Measurements from ENCODE around the gene RALB. TPM values are rescaled to one million over a fixed set of nuclear protein-coding genes. Genes with fewer than 3 reads are reported as not detected.
"Not testable (repeated sequence)": the region's sequence is repeated elsewhere in the genome, so short reads cannot be mapped to it uniquely, and the experiment has no call there.

The RALB gene
- total and polyA plus RNA-seq, 2 of the 4 experiments (the other 2 are of a cell fraction): 53.6 to 54.7 TPM

DNA sequence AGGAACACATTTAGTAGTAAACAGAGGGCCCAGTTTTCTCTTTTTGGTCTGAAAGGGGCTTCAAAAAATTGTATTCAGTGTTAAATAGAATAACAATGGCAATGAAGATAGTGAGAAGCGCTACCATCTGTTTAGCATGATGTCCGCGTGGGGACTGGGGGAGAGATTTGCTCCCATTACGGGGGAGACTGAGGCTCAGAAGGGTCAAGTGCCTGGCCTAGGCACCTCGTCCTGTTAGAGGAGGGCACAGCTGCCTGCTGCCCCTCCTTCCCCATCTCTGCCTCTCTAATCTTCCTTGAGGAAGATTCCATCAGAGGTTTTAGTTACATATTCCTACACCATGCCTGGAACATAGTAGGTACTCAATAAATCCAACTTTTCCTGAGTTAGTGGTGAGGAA, 19.4 kb upstream of the RALB start:
- no peak overlapping the region for H3K23ac ChIP-seq (ENCODE audit: low read depth, low read length)
- in situ Hi-C loops (cut with MboI; ENCODE audit: low sequenced_read_pairs): loop anchor here (25.0 kb wide), 1 partner anchor 996 kb away; no protein-coding TSS in a partner anchor
- no peak overlapping the region for H2AK5ac ChIP-seq (ENCODE audit: low read depth, low read length)
- peaks cover 8% of the 10 kb centered on the region for H3K4me1 ChIP-seq (ENCODE audit: control insufficient read depth, insufficient read depth, low read length)
- no peak overlapping the region for H3K18ac ChIP-seq (ENCODE audit: low read depth, low read length)
- no peak overlapping the region for H3K4ac ChIP-seq (ENCODE audit: low read depth, low read length)
- BruUV-seq (replicated peaks): no TSS peak
- H3K27me3 ChIP-seq (ENCODE audit: control insufficient read depth, insufficient read depth, low read length): no peaks in the 10 kb centered on the region
- DNase-seq: no peak
- ChIA-PET CTCF (no interaction called here), POLR2A (ENCODE audit: unreplicated experiment) (no interaction called here)
- TF ChIP-seq MXI1 (IDR thresholded peaks at IDR 0.05; ENCODE audit: borderline replicate concordance, low read depth, low read length): no peak
- no peak for TF ChIP-seq MAZ (IDR thresholded peaks at IDR 0.05; ENCODE audit: borderline replicate concordance, low read depth, low read length)
- TF ChIP-seq POLR2A (IDR thresholded peaks at IDR 0.05; ENCODE audit: low read depth, low read length): no peak
- no peak for TF ChIP-seq RAD21 (IDR thresholded peaks at IDR 0.05; ENCODE audit: low read length)
- TF ChIP-seq NFE2L2 (IDR thresholded peaks at IDR 0.05; ENCODE audit: low read depth, low read length): no peak
- TF ChIP-seq MAFK (IDR thresholded peaks at IDR 0.05; ENCODE audit: low read depth, low read length): no peak
- TF ChIP-seq, protein P1, sequence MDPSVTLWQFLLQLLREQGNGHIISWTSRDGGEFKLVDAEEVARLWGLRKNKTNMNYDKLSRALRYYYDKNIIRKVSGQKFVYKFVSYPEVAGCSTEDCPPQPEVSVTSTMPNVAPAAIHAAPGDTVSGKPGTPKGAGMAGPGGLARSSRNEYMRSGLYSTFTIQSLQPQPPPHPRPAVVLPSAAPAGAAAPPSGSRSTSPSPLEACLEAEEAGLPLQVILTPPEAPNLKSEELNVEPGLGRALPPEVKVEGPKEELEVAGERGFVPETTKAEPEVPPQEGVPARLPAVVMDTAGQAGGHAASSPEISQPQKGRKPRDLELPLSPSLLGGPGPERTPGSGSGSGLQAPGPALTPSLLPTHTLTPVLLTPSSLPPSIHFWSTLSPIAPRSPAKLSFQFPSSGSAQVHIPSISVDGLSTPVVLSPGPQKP (IDR thresholded peaks at IDR 0.05; ENCODE audit: borderline replicate concordance, low read depth, low read length): no peak
- no peak for TF ChIP-seq RFX5 (IDR thresholded peaks at IDR 0.05; ENCODE audit: low read depth, low read length)
- no peak for TF ChIP-seq CHD1 (IDR thresholded peaks at IDR 0.05; ENCODE audit: low read depth, low read length)
- no peak overlapping the region for H3K4me2 ChIP-seq (ENCODE audit: low read depth, low read length)
- H2BK20ac ChIP-seq (ENCODE audit: low read depth, low read length): no peak overlapping the region
- H2BK15ac ChIP-seq (ENCODE audit: low read depth, low read length): no peak overlapping the region
- no peak overlapping the region for H4K5ac ChIP-seq (ENCODE audit: low read depth, low read length)
- H3K79me1 ChIP-seq (ENCODE audit: low read depth in 1 of 2, low read length in 2 of 2): no peaks in the 10 kb centered on the region
- no peaks in the 10 kb centered on the region for H3K9me3 ChIP-seq (ENCODE audit: control insufficient read depth, insufficient read depth, low read length)
- intact Hi-C loops (cut with micrococcal nuclease): no loop called here
- H2BK120ac ChIP-seq (ENCODE audit: low read depth, low read length): no peak overlapping the region
- H3K9ac ChIP-seq (ENCODE audit: low read depth, low read length): no peak overlapping the region
- H3K9me1 ChIP-seq (ENCODE audit: insufficient read depth, low read length): peaks cover 5% of the 10 kb centered on the region
- H2AFZ ChIP-seq (replicated peaks; ENCODE audit: low read length, poor library complexity): no peak overlapping the region
- no peaks in the 10 kb centered on the region for H4K20me1 ChIP-seq (ENCODE audit: insufficient read depth, low read length)
- no peak overlapping the region for H4K8ac ChIP-seq (ENCODE audit: low read depth in 2 of 2, low read length in 2 of 2)
- dilution Hi-C loops (cut with HindIII; ENCODE audit: low sequenced_read_pairs, unreplicated experiment): no loop called here
- no peak overlapping the region for H3K27ac ChIP-seq (ENCODE audit: insufficient read depth, low read length)
- H3K56ac ChIP-seq (ENCODE audit: extremely low read depth, insufficient read depth, low read length): no peak overlapping the region
- H3K4me3 ChIP-seq (ENCODE audit: insufficient read depth, low read depth, low read length): no peak overlapping the region
- no peak overlapping the region for H3K14ac ChIP-seq (replicated peaks; ENCODE audit: low read depth, low read length)
- no peaks in the 10 kb centered on the region for H3K36me3 ChIP-seq (ENCODE audit: control insufficient read depth, insufficient read depth, low read length)
- no peak for ATAC-seq (ENCODE audit: low read depth)
- WGBS, 2 experiments (ENCODE audit: extremely low coverage in 2 of 2, insufficient read length in 1 of 2): no CpG with 5 or more reads among the region's 5 CpGs
- H2AK9ac ChIP-seq (replicated peaks; ENCODE audit: low read depth, low read length, poor library complexity): no peak overlapping the region
- H4K91ac ChIP-seq (ENCODE audit: insufficient read depth, low read depth, low read length): no peak overlapping the region
- H2BK5ac ChIP-seq (ENCODE audit: low read depth, low read length, poor library complexity, severe bottlenecking): no peak overlapping the region

DNA sequence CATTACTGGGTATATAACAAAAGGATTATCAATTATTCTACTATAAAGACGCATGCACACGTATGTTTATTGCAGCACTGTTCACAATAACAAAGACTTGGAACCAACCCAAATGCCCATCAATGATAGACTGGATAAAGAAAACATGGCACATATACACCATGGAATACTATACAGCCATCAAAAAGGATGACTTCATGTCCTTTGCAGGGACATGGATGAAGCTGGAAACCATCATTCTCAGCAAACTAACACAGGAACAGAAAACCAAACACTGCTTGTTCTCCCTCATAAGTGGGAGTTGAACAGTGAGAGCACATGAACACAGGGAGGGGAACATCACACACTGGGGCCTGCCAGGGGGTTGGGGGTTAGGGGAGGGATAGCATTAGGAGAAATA, 17.5 kb upstream of the RALB start:
- H2AK9ac ChIP-seq (replicated peaks; ENCODE audit: low read depth, low read length, poor library complexity); H3K79me1 ChIP-seq (ENCODE audit: low read depth in 1 of 2, low read length in 2 of 2); CTCF ChIA-PET; H3K9me3 ChIP-seq (ENCODE audit: control insufficient read depth, insufficient read depth, low read length); H3K4ac ChIP-seq (ENCODE audit: low read depth, low read length); H3K9ac ChIP-seq (ENCODE audit: low read depth, low read length); H3K23ac ChIP-seq (ENCODE audit: low read depth, low read length); H2BK5ac ChIP-seq (ENCODE audit: low read depth, low read length, poor library complexity, severe bottlenecking); H2BK15ac ChIP-seq (ENCODE audit: low read depth, low read length); H3K27me3 ChIP-seq (ENCODE audit: control insufficient read depth, insufficient read depth, low read length); H2AK5ac ChIP-seq (ENCODE audit: low read depth, low read length); intact Hi-C loops (cut with micrococcal nuclease); H2AFZ ChIP-seq (replicated peaks; ENCODE audit: low read length, poor library complexity); H3K4me3 ChIP-seq (ENCODE audit: insufficient read depth, low read depth, low read length); H4K91ac ChIP-seq (ENCODE audit: insufficient read depth, low read depth, low read length); H4K8ac ChIP-seq (ENCODE audit: low read depth in 2 of 2, low read length in 2 of 2); H4K20me1 ChIP-seq (ENCODE audit: insufficient read depth, low read length); DNase-seq; H3K18ac ChIP-seq (ENCODE audit: low read depth, low read length); H3K14ac ChIP-seq (replicated peaks; ENCODE audit: low read depth, low read length); H2BK20ac ChIP-seq (ENCODE audit: low read depth, low read length); H3K4me2 ChIP-seq (ENCODE audit: low read depth, low read length); H3K36me3 ChIP-seq (ENCODE audit: control insufficient read depth, insufficient read depth, low read length); dilution Hi-C loops (cut with HindIII; ENCODE audit: low sequenced_read_pairs, unreplicated experiment); H4K5ac ChIP-seq (ENCODE audit: low read depth, low read length); POLR2A ChIA-PET (ENCODE audit: unreplicated experiment); H3K56ac ChIP-seq (ENCODE audit: extremely low read depth, insufficient read depth, low read length); H2BK120ac ChIP-seq (ENCODE audit: low read depth, low read length); H3K27ac ChIP-seq (ENCODE audit: insufficient read depth, low read length); ATAC-seq (ENCODE audit: low read depth); BruUV-seq (replicated peaks): not testable (repeated sequence)
- in situ Hi-C loops (cut with MboI; ENCODE audit: low sequenced_read_pairs): loop anchor here (25.0 kb wide), 1 partner anchor 998 kb away; no protein-coding TSS in a partner anchor
- Histone ChIP-seq H3K4me1 (ENCODE audit: control insufficient read depth, insufficient read depth, low read length) (peaks cover 20% of the 10 kb centered on the region), H3K9me1 (ENCODE audit: insufficient read depth, low read length) (peaks cover 15% of the 10 kb centered on the region)
- no CpG with 5 or more reads among the region's 2 CpGs for WGBS, 2 experiments (ENCODE audit: extremely low coverage in 2 of 2, insufficient read length in 1 of 2)
